ENCODE data around the gene SFTPB.

DNA sequence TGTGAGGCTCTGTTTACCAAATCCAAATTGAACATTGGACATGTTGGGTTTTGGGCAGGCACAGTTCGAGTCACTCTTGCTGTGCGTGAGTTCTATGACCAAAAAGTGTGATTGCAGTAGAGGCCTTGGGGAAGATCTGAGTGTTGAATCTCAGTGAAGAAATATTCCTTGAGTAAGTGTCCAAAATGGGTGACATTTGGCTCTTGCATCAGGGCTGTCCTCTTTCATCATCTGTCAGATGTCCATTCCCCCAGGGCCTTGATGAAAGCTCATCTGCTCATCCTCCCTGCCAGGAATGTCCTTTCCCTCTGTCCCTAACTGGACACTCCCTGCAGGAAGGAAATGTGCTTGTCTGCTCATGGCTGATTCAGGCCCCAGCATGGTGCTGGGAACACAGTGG is 6.4 kb upstream of the SFTPB start:
- TF ChIP-seq, protein P1, sequence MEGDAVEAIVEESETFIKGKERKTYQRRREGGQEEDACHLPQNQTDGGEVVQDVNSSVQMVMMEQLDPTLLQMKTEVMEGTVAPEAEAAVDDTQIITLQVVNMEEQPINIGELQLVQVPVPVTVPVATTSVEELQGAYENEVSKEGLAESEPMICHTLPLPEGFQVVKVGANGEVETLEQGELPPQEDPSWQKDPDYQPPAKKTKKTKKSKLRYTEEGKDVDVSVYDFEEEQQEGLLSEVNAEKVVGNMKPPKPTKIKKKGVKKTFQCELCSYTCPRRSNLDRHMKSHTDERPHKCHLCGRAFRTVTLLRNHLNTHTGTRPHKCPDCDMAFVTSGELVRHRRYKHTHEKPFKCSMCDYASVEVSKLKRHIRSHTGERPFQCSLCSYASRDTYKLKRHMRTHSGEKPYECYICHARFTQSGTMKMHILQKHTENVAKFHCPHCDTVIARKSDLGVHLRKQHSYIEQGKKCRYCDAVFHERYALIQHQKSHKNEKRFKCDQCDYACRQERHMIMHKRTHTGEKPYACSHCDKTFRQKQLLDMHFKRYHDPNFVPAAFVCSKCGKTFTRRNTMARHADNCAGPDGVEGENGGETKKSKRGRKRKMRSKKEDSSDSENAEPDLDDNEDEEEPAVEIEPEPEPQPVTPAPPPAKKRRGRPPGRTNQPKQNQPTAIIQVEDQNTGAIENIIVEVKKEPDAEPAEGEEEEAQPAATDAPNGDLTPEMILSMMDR (IDR thresholded peaks at IDR 0.05) = no peak
- no peak for TF ChIP-seq POLR2A (IDR thresholded peaks at IDR 0.05)
